ENCODE results near the gene GAPT. TPM values are rescaled to one million over a fixed set of nuclear protein-coding genes. Genes with fewer than 3 reads are reported as not detected.
A peak's percentile ranks its signal among the peaks of the same experiment; 100 is the strongest.

The GAPT gene
- total RNA-seq, 1 donor from 2014 or later: not detected

DNA sequence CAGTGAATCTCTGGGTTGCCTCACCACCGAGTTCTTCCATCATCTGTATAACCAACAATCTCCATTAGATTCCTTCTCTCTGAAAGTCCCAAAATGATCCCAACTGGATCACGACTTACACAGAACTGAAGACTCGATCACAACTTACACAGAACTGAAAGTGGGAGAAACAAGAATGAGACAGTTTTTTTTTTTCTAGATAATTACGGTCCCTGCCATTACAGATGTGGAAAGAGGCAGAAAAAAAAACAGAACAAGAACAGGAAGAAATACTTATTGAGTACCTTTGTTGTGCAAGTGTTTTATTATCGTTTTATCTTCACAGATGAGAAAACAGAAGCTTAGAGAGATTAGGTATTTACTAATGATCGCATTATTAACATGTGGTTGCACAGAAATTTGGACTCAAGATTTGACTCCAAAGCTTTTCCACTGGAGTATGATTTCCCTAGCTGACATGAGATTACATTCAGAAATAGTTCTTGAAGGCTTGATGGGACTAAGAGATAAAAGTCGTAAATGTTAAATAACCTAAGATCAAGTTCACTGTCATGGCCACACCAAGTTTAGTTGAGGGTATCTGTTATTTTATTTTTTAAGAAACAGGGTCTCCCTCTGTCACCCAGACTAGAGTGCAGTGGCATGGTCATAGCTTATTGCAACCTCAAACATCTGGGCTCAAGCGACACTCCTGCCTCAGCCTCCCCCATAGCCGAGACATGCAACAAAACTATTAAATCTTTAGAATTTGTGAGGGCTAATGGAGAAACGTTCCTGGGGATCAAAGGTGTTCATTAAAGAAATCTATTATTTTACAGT, 40.2 kb upstream of the GAPT start:
- no peaks in the 10 kb centered on the region for H3K4me1 Mint-ChIP-seq
- H3K27ac Mint-ChIP-seq (ENCODE audit: unreplicated experiment): no peak overlapping the region
- no peaks in the 10 kb centered on the region for H3K27me3 Mint-ChIP-seq (ENCODE audit: low read depth)
- peaks cover under 1% of the 10 kb centered on the region for H3K9me3 Mint-ChIP-seq
- peaks cover 26% of the 10 kb centered on the region for H3K36me3 Mint-ChIP-seq (ENCODE audit: low read depth)
- no peak overlapping the region for H3K4me3 Mint-ChIP-seq
- DNase-seq (ENCODE audit: low read depth, low spot score): no peak
- TF ChIP-seq, protein P1, sequence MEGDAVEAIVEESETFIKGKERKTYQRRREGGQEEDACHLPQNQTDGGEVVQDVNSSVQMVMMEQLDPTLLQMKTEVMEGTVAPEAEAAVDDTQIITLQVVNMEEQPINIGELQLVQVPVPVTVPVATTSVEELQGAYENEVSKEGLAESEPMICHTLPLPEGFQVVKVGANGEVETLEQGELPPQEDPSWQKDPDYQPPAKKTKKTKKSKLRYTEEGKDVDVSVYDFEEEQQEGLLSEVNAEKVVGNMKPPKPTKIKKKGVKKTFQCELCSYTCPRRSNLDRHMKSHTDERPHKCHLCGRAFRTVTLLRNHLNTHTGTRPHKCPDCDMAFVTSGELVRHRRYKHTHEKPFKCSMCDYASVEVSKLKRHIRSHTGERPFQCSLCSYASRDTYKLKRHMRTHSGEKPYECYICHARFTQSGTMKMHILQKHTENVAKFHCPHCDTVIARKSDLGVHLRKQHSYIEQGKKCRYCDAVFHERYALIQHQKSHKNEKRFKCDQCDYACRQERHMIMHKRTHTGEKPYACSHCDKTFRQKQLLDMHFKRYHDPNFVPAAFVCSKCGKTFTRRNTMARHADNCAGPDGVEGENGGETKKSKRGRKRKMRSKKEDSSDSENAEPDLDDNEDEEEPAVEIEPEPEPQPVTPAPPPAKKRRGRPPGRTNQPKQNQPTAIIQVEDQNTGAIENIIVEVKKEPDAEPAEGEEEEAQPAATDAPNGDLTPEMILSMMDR (conservative IDR thresholded peaks at IDR 0.05): no peak

DNA sequence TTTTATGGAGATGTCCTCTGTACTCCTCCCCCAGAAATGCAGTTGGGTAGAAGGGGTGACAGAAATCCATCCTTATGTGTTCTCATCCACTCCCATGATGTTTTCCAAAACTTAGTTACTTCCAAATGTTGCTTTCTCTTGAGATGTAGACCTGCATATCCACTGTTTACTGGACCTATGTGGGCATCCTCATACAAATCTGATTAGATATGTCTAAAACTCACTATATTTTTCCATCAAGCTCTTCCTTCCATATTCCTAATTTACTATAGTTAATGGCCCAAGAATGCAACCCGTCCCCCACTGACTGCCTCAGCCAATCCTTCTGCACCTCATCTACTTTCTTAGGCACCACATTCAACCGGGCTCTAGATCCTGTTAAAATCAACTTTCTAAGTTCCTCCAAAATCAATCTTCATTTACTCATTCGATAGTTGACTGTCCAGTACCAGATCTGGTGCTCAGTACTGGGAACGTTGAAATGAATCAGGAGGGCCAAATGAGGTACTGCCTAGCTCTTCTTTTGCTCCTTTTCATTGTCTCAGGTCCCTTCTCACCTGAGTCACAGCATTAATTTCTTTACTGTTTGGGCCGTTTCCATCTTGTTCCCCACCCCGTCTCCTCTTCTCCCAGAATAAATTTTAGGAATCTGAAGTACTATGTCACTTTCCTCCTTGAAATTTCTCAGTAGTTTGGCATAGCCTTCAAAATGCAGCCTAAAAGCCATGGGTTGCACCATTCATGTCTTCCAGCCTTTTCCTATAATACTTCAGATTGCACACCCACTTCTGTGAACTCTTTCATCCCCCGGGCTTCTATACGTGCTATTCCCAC, 39.3 kb upstream of the GAPT start:
- no peak for DNase-seq (ENCODE audit: low read depth, low spot score)
- peaks cover 24% of the 10 kb centered on the region for H3K36me3 Mint-ChIP-seq (ENCODE audit: low read depth)

DNA sequence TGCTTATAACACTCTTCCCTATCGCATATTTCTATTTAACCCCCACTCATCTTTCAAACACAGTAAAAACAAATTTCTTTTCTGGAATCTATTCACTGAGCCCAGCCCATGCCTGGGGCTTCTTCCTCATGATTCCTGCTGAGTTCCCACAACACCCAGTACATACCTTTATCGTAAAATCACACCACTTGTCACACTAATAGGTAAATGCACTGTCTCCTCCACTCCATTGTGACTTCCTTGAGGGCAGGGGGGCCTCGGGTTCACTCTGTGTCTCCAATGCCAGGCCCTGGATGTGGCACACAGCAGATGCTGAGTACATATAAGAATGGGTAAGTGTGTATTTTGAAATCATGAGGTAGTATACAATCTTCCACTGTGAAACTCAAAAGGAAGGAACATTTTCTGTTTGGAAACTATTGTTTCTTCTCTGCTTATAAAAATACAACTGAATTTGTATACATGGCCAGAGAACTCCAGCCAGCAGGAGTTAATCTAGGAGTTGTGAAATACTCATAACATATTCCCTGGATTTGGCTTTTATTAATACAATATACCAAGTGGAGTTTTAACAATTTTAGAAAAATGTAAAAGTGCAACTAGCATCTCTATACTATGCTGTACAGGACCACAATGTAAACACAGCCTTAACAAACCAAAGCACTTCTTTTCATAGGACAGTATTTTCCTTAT, 38.5 kb upstream of the GAPT start:
- Mint-ChIP-seq H3K4me3 (no peak overlapping the region), H3K27ac (ENCODE audit: unreplicated experiment) (no peak overlapping the region), H3K4me1 (no peaks in the 10 kb centered on the region), H3K9me3 (no peaks in the 10 kb centered on the region), H3K27me3 (ENCODE audit: low read depth) (no peaks in the 10 kb centered on the region), H3K36me3 (ENCODE audit: low read depth) (peaks cover 24% of the 10 kb centered on the region)
- TF ChIP-seq, protein P1 (conservative IDR thresholded peaks at IDR 0.05): no peak
- no peak for DNase-seq (ENCODE audit: low read depth, low spot score)

More for the DNA sequence above, 39.3 kb upstream of the GAPT start:
- no peaks in the 10 kb centered on the region for H3K4me1 Mint-ChIP-seq
- H3K27ac Mint-ChIP-seq (ENCODE audit: unreplicated experiment): peak overlapping the region; percentile 28
- H3K27me3 Mint-ChIP-seq (ENCODE audit: low read depth): no peaks in the 10 kb centered on the region
- TF ChIP-seq, protein P1 (conservative IDR thresholded peaks at IDR 0.05): no peak
- no peaks in the 10 kb centered on the region for H3K9me3 Mint-ChIP-seq
- H3K4me3 Mint-ChIP-seq: no peak overlapping the region

DNA sequence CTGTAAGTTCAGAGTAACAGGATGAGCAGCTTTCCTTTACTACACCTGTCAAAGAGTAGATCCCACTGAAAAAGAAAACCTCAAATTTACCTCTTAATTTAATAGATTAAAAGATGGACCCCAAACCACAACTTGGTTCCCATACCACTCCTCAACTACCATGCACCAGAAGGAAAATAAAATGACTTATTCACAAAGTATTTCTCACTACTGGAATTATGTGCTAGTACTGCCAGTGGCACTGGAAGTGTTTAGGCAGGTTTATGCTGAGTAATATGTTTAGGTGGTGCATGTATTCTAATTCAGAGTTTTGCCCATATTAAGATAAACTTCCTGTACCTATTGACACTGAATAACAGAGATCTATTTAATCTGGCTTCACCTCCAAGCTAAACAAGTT, 37.9 kb upstream of the GAPT start:
- Mint-ChIP-seq H3K4me1 (peaks cover 5% of the 10 kb centered on the region), H3K4me3 (no peak overlapping the region), H3K36me3 (ENCODE audit: low read depth) (peaks cover 24% of the 10 kb centered on the region)

DNA sequence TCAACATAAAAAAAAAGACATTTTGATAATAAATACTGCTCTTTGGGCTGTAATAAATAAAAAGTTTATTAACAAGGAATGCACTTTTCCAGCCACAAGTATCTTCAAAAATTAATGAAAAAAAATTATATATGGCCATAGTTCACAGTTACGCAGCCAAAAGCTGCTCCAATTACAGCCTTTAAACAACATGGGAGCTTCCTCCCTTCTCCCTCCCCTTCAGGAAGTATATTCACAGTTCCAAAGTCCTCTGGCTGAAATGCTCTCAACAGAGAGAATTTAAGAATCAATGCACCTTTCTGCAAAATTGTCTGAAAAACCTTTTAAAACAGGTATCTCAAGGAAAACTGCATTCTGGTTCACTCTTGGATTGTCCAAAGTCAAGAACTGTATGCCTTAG, 37.2 kb upstream of the GAPT start:
- TF ChIP-seq, protein P1 (conservative IDR thresholded peaks at IDR 0.05): no peak
- no peak for DNase-seq (ENCODE audit: low read depth, low spot score)
- no peak overlapping the region for H3K27ac Mint-ChIP-seq (ENCODE audit: unreplicated experiment)
- H3K36me3 Mint-ChIP-seq (ENCODE audit: low read depth): peaks cover 24% of the 10 kb centered on the region
- H3K4me1 Mint-ChIP-seq: peaks cover 12% of the 10 kb centered on the region
- H3K9me3 Mint-ChIP-seq: no peaks in the 10 kb centered on the region
- H3K4me3 Mint-ChIP-seq: no peak overlapping the region
- H3K27me3 Mint-ChIP-seq (ENCODE audit: low read depth): peaks cover 6% of the 10 kb centered on the region

More for the DNA sequence above, 37.9 kb upstream of the GAPT start:
- DNase-seq (ENCODE audit: low read depth, low spot score): no peak
- Mint-ChIP-seq H3K9me3 (no peaks in the 10 kb centered on the region), H3K27me3 (ENCODE audit: low read depth) (peaks cover under 1% of the 10 kb centered on the region), H3K27ac (ENCODE audit: unreplicated experiment) (no peak overlapping the region)
- TF ChIP-seq, protein P1 (conservative IDR thresholded peaks at IDR 0.05): no peak

All from neural crest cell (in vitro differentiated cells).